Body of pancreas (tissue), 4 donors: ENCODE measurements around the gene CSMD2.

ENCODE experiments used
- POLR2A ChIP-seq, 3 donors: fragments of 450-650 bp; IDR thresholded peaks; one replicate each; pipeline ENCODE4 v1.6.1; 2016; ENCODE audit warnings: antibody characterized with exemption in 3 of 3, mild to moderate bottlenecking in 2 of 3
- TF ChIP-seq, protein P1 (sequence below), 7 experiments: fragments of 450-650 bp in 4 of 7; fragments of 200-600 bp in 3 of 7; sonication (generic) in 3 of 7; IDR thresholded peaks; one replicate each; pipeline ENCODE4 v1.5.1; 2016 to 2019; ENCODE audit warnings: antibody characterized with exemption in 7 of 7

DNA sequence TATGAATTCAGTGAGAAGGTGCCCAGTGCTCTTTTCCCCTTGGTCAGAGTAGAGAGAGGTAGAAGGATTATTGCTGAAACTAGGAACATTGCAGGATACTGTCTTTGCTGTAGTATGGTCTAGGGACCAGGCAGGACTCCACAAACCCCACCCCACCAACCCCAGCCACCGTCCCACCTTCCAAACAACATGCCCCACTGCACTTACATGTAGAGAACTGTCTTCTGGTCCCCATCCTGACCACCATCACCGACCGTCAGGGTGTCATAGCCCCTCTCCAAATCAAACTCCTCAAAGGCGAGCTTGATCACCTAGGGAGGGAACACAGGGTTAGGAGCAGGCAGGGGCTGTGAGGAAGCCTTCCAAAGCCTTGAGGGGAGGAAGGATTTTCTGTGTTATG lies 372.8 kb downstream of the CSMD2 start:
- no peak for TF ChIP-seq POLR2A (IDR thresholded peaks at IDR 0.05)
- TF ChIP-seq, protein P1, sequence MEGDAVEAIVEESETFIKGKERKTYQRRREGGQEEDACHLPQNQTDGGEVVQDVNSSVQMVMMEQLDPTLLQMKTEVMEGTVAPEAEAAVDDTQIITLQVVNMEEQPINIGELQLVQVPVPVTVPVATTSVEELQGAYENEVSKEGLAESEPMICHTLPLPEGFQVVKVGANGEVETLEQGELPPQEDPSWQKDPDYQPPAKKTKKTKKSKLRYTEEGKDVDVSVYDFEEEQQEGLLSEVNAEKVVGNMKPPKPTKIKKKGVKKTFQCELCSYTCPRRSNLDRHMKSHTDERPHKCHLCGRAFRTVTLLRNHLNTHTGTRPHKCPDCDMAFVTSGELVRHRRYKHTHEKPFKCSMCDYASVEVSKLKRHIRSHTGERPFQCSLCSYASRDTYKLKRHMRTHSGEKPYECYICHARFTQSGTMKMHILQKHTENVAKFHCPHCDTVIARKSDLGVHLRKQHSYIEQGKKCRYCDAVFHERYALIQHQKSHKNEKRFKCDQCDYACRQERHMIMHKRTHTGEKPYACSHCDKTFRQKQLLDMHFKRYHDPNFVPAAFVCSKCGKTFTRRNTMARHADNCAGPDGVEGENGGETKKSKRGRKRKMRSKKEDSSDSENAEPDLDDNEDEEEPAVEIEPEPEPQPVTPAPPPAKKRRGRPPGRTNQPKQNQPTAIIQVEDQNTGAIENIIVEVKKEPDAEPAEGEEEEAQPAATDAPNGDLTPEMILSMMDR (IDR thresholded peaks at IDR 0.05) = no peak
